ENCODE measurements around the gene NEB.

Gene NEB

GRCh38 chr2:151733771-151734672 is at the start of gene NEB:
Gene NEB, minus strand, starts transcription at chr2:151734476. Its CDS starts 1,320 bp downstream, at chr2:151733156.
- TF ChIP-seq GATA2 (IDR thresholded peaks at IDR 0.05; ENCODE audit: low read depth, low read length) (no peak), GATA3 (IDR thresholded peaks at IDR 0.05; ENCODE audit: low read depth, low read length) (no peak)

- TF ChIP-seq GATA3 (IDR thresholded peaks at IDR 0.05; ENCODE audit: low read depth, low read length): no peak
- no peak for TF ChIP-seq GATA2 (IDR thresholded peaks at IDR 0.05; ENCODE audit: low read depth, low read length)
These were observed 48.9 kb upstream of the NEB start for GRCh38 chr2:151783133-151783520.

- TF ChIP-seq GATA2 (IDR thresholded peaks at IDR 0.05; ENCODE audit: low read depth, low read length): no peak
- TF ChIP-seq GATA3 (IDR thresholded peaks at IDR 0.05; ENCODE audit: low read depth, low read length): no peak
These were observed 48.3 kb upstream of the NEB start for GRCh38 chr2:151782378-151783132.

GRCh38 chr2:151781642-151782041 is 47.4 kb upstream of the NEB start:
- no peak for TF ChIP-seq GATA3 (IDR thresholded peaks at IDR 0.05; ENCODE audit: low read depth, low read length)
- no peak for TF ChIP-seq GATA2 (IDR thresholded peaks at IDR 0.05; ENCODE audit: low read depth, low read length)

- TF ChIP-seq GATA3 (IDR thresholded peaks at IDR 0.05; ENCODE audit: low read depth, low read length) (no peak), GATA2 (IDR thresholded peaks at IDR 0.05; ENCODE audit: low read depth, low read length) (no peak)
These were observed 46.7 kb upstream of the NEB start for GRCh38 chr2:151780938-151781337.

- TF ChIP-seq GATA2 (IDR thresholded peaks at IDR 0.05; ENCODE audit: low read depth, low read length) (no peak), GATA3 (IDR thresholded peaks at IDR 0.05; ENCODE audit: low read depth, low read length) (no peak)
These were observed 43.7 kb upstream of the NEB start for GRCh38 chr2:151777935-151778334.

GRCh38 chr2:151777487-151777886 is 43.2 kb upstream of the NEB start:
- TF ChIP-seq GATA3 (IDR thresholded peaks at IDR 0.05; ENCODE audit: low read depth, low read length) (no peak), GATA2 (IDR thresholded peaks at IDR 0.05; ENCODE audit: low read depth, low read length) (no peak)

- no peak for TF ChIP-seq GATA2 (IDR thresholded peaks at IDR 0.05; ENCODE audit: low read depth, low read length)
- TF ChIP-seq GATA3 (IDR thresholded peaks at IDR 0.05; ENCODE audit: low read depth, low read length): no peak
These were observed 42.1 kb upstream of the NEB start for GRCh38 chr2:151776367-151776766.

GRCh38 chr2:151775057-151775740 is 40.9 kb upstream of the NEB start:
- TF ChIP-seq GATA2 (IDR thresholded peaks at IDR 0.05; ENCODE audit: low read depth, low read length): no peak
- no peak for TF ChIP-seq GATA3 (IDR thresholded peaks at IDR 0.05; ENCODE audit: low read depth, low read length)

- TF ChIP-seq GATA3 (IDR thresholded peaks at IDR 0.05; ENCODE audit: low read depth, low read length) (no peak), GATA2 (IDR thresholded peaks at IDR 0.05; ENCODE audit: low read depth, low read length) (no peak)
These were observed 40.2 kb upstream of the NEB start for GRCh38 chr2:151774506-151774905.

- TF ChIP-seq GATA3 (IDR thresholded peaks at IDR 0.05; ENCODE audit: low read depth, low read length) (no peak), GATA2 (IDR thresholded peaks at IDR 0.05; ENCODE audit: low read depth, low read length) (no peak)
These were observed 37.5 kb upstream of the NEB start for GRCh38 chr2:151771599-151772358.

GRCh38 chr2:151770995-151771394 is 36.7 kb upstream of the NEB start:
- TF ChIP-seq GATA2 (IDR thresholded peaks at IDR 0.05; ENCODE audit: low read depth, low read length) (no peak), GATA3 (IDR thresholded peaks at IDR 0.05; ENCODE audit: low read depth, low read length) (no peak)

GRCh38 chr2:151769606-151770005 is 35.3 kb upstream of the NEB start:
- TF ChIP-seq GATA3 (IDR thresholded peaks at IDR 0.05; ENCODE audit: low read depth, low read length) (no peak), GATA2 (IDR thresholded peaks at IDR 0.05; ENCODE audit: low read depth, low read length) (no peak)

Data from SH-SY5Y (cell line).